Activated T-cell treated with anti-CD3 and anti-CD28 coated beads, Interleukin-2, amount 50 U/mL, for 4 hours (primary cell): ENCODE data around the gene RD3L. TPM values are rescaled to one million over a fixed set of nuclear protein-coding genes. Genes with fewer than 3 reads are reported as not detected.

Experiments
- ATAC-seq, 2 donors: fragments of 200-7000 bp; cut with Tn5 transposase; one replicate each; pipeline ENCODE4 v1.10.0; 2021
- DNase-seq: peaks from one replicate; pipeline ENCODE4 v3.0.0-alpha.2; 2020
- H3K27me3 Mint-ChIP-seq: one replicate; pipeline ENCODE4 v1.8.0; 2021; ENCODE audit warnings: low read depth, mixed read lengths
- H3K36me3 Mint-ChIP-seq: one replicate; pipeline ENCODE4 v1.8.0; 2022; ENCODE audit warnings: mixed read lengths; ENCODE audit not compliant: insufficient read depth
- H3K4me1 Mint-ChIP-seq: one replicate; pipeline ENCODE4 v1.8.0; 2021; ENCODE audit warnings: low read depth, mixed read lengths
- H3K4me3 Mint-ChIP-seq: one replicate; pipeline ENCODE4 v1.8.0; 2021; ENCODE audit warnings: mild to moderate bottlenecking, moderate library complexity, mixed read lengths
- H3K9me3 Mint-ChIP-seq: one replicate; pipeline ENCODE4 v1.8.0; 2021; ENCODE audit warnings: mixed read lengths
- total RNA-seq, 3 donors: library from RNA; stranded (reverse); gene quantifications; one replicate each; pipeline ENCODE4 v1.2.1, GENCODE V29; 2021

Gene RD3L
- total RNA-seq, 3 donors from 2014 or later = not detected

- Mint-ChIP-seq H3K27me3 (no peaks in the 10 kb centered on the region), H3K9me3 (no peaks in the 10 kb centered on the region), H3K4me1 (no peaks in the 10 kb centered on the region), H3K4me3 (no peak overlapping the region), H3K36me3 (no peaks in the 10 kb centered on the region)
- no peak for ATAC-seq
- no peak for DNase-seq
These were observed 48.2 kb downstream of the RD3L start for GRCh38 chr14:103894034-103894722.

GRCh38 chr14:103892247-103892646 lies 50.1 kb downstream of the RD3L start:
- H3K4me1 Mint-ChIP-seq = no peaks in the 10 kb centered on the region
- H3K4me3 Mint-ChIP-seq = no peak overlapping the region
- no peaks in the 10 kb centered on the region for H3K27me3 Mint-ChIP-seq
- no peaks in the 10 kb centered on the region for H3K36me3 Mint-ChIP-seq
- DNase-seq (no peak), ATAC-seq (no peak)
- H3K9me3 Mint-ChIP-seq = no peaks in the 10 kb centered on the region

- ATAC-seq (no peak), DNase-seq (no peak)
- no peaks in the 10 kb centered on the region for H3K9me3 Mint-ChIP-seq
- H3K27me3 Mint-ChIP-seq = no peaks in the 10 kb centered on the region
- no peak overlapping the region for H3K4me3 Mint-ChIP-seq
- no peaks in the 10 kb centered on the region for H3K36me3 Mint-ChIP-seq
- H3K4me1 Mint-ChIP-seq = no peaks in the 10 kb centered on the region
These were observed 50.6 kb downstream of the RD3L start for GRCh38 chr14:103891667-103892215.

DNA sequence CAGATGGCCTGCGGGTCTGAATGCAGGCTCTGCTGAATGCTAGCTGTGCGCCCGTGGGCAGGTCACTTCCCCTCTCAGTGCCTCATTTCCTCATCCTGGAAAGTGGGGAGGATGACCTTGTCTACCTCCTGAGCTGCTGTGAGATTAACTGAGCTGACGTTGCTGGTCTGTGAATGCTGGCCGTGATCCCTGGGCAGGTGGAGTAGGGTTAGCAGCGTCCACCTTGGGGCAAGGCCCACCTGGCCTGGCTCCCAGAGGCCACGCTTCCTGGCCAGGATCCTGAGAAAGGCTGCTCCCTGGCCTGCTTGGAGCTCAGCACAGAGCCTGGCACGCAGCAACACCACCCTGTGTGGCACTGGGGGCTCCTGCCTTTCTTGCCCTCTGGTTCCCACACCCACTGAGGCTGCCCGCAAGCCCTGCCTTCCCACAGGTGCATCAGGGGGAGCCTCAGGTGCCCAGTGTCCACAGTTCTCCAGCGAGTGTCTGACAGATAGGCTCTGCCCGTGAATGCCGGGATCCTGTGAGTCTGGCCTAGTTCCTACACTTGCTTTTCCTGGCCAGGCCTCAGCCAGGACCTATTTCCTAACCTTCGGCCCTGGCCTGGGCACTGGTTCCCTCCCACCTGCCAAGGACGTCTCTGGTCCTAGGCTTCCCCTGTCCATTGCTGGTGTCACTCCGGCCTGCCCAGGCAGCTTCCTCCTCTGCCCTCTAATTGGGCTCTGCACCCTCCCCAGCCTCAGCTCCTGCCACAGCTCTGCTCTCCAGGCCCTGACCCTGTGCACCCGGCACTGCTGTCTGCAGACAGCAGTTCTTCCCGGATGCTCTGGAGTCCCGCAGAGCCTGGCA lies 51.3 kb downstream of the RD3L start:
- ATAC-seq (no peak), DNase-seq (no peak)
- no peaks in the 10 kb centered on the region for H3K4me1 Mint-ChIP-seq

More for the DNA sequence above, 51.3 kb downstream of the RD3L start:
- no peaks in the 10 kb centered on the region for H3K9me3 Mint-ChIP-seq
- no peaks in the 10 kb centered on the region for H3K36me3 Mint-ChIP-seq
- H3K27me3 Mint-ChIP-seq = no peaks in the 10 kb centered on the region
- no peak overlapping the region for H3K4me3 Mint-ChIP-seq

Other genes starting within 250 kb of the RD3L start
- gene XRCC3, start 227.1 kb downstream of the RD3L start, total RNA-seq = 10 to 100 TPM; 60.6 to 74.0 (median 69.5) TPM
- gene ZFYVE21, start 226.7 kb downstream of the RD3L start, total RNA-seq = 10 to 100 TPM; 13.6 to 19.1 (median 13.7) TPM
- gene PPP1R13B, start 95.0 kb downstream of the RD3L start, total RNA-seq = 10 to 100 TPM in 1 of 3 donors, 1 to 10 TPM in 2; 6.8 to 11.8 (median 9.7) TPM
- 1 to 10 TPM in 1 of 3 donors, under 1 TPM in 2; 0.30 to 1.1 (median 0.90) TPM for gene TDRD9, start 14.1 kb downstream of the RD3L start, total RNA-seq
- gene ASPG, start 143.2 kb upstream of the RD3L start, total RNA-seq = under 1 TPM in 1 of 3 donors, not detected in 2; 0.19 TPM
- gene KIF26A, start 196.1 kb upstream of the RD3L start, total RNA-seq = under 1 TPM; 0.24 to 0.86 (median 0.40) TPM